SK-MEL-5 (cell line): ENCODE measurements around the gene CNTNAP2. TPM values are rescaled to one million over a fixed set of nuclear protein-coding genes. Genes with fewer than 3 reads are reported as not detected.
A peak's percentile ranks its signal among the peaks of the same experiment; 100 is the strongest.

Source experiments
- DNase-seq: peaks from one replicate; pipeline ENCODE4 v3.0.0-alpha.2; 2016; ENCODE audit warnings: low read depth, low spot score
- in situ Hi-C: cut with HindIII; loops from 2 replicates; pipeline ENCODE4 v1.10.0; 2016; ENCODE audit warnings: low sequenced_read_pairs, high pct_unique_total_duplicates, low pct_unique_long_range_greater_than_20kb
- total RNA-seq: library from RNA; depleted of rRNA; stranded (reverse); fragments of >200 nt; shearing (Covaris generic); gene quantifications from 2 replicates; pipeline ENCODE4 v1.2.3, GENCODE V29; 2014

Gene CNTNAP2
- total RNA-seq, 1 experiment from 2014 or later = not detected

DNA sequence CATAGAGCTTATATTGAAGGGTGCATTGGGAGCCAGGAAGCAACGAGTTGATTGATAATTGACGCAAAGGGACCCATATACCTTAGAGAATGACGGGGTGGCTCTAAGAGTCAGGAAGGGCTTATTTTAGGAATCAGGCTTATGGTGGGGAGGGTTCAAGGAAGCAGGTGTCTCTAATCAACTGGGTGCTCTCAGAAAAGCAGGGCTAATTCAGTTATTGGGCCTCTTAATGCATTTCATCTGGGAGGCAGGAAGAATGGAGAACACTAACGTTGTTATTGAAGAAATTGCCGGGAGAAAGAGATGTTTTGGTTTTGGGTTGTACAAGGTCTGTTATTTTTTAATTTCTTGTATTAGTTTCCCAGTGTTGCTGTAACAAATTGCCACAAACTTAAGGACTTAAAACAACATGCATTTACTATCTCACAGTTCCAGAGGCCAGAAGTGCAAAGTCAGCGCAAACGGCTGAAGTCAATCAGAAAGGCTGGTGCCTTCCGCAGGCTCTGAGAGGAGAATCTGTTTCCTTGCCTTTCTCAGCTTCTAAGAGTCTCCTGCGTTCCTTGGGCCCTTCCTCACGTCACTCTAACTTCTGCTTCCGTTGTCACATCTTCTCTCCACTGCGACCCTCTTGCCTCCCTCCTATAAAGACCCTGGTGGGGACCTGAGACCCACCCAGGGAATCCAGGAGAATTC lies 2145.5 kb downstream of the CNTNAP2 start:
- in situ Hi-C loops = no loop called here
- peak; percentile 21 for DNase-seq

DNA sequence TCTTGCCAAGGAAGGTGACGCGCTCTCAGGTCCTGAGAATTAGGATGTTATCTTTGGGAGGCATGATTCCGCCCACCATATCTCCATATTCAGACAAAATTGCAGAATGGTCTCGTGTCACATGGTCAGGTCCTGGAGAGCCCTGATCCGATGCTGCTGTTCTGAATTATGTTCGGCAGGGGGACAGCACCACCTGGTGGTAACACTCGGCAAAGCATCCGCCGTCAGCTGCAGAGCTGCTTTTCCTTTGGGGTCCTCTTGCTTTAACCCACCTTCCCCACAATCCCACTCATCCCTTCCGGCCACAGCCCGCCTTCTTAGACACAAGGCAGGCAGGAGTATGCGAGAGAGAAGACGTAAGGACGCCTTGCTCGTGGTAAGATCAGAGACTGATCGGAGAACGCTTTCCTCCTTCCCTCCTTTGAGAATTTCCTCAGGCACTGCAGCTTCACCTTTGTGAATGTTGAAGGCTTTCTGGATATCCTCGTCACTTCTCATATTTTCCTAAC lies 2146.2 kb downstream of the CNTNAP2 start:
- in situ Hi-C loops = no loop called here

DNA sequence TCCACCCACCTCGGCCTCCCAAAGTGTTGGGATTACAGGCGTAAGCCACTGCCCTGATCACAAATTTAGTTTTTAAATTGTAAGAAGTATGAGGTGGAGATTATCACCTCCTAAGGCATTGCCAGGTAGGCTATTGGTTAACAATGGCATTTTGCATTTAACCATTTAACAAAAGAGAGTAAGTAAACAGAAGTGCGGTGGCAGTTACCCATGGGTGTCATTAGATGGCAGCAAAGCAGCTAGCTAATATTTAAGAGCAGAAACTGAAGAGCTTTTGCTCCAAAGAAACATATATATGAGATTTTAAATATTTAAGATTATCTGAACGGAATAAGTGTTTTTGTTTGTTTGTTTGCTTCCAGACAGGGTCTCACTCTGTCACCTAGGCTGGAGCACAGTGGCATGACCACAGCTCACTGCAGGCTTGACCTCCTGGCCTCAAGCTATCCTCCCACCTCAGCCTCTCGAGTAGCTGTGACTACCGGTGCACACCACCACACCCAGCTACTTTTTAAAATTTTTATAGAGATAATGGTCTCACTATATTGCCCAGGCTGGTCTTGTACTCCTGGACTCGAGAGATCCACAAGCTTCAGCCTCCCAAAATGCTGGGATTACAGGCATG lies 2148.4 kb downstream of the CNTNAP2 start:
- in situ Hi-C loops = no loop called here
- DNase-seq = peak; percentile 65

More for the DNA sequence above, 2146.2 kb downstream of the CNTNAP2 start:
- DNase-seq = peak; percentile 76

DNA sequence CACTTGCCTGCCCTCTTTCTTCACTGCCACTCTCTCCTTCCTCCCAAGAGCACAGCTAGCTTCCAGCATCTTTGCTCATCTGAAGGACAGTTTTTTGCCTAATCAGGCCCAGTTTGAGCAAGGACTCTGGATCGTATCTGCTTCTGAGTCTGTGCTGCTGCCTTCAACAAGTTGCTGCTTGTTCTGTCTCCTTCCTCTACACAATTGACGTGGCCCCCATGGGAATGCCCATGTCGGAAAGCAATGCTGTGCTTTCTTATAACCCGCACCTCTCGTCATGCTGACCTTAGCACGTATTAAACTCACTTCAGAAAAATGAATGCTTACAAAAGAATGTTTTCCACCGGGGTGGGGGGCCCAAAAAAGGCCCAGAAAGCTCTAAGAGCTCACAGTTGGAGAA lies 2149.3 kb downstream of the CNTNAP2 start:
- peak; percentile 19 for DNase-seq
- in situ Hi-C loops = no loop called here

DNA sequence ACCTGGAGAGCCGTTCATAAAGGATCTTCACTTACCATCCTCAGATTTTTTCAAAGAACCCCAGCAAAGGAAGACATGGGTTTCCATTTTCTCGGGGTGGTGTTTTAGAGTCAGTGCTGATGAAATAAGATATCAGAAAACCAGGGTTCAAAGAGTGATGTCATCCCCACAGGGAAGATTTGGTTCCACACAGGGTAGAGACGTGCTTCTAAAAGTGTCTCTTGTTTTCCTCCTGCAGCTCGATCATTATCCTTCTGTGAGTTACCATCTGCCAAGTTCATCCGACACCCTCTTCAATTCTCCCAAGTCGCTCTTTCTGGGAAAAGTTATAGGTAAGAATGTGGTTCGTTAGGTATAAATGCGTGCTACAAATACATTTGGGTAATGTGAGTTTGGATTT lies 2150.2 kb downstream of the CNTNAP2 start:
- in situ Hi-C loops = no loop called here
- no peak for DNase-seq

DNA sequence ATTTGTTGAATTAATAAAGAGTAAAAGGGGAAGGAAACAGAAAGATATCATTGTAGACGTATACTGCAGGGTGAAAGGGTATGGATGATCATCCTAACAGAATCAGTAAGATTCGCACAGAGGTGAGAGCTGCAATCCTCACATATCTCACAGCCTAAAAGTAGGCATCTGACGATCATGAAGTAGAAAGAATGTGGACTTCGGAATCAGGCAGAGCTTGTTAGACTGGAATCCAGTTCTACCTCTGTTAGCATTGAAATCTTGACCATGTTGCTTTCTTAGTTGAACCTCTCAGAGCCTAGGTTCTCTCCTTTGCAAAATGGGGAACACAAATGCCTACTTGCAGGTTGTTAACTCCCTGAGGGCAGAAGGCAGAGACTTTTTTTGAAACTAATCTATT lies 2154.0 kb downstream of the CNTNAP2 start:
- DNase-seq = no peak
- in situ Hi-C loops = no loop called here

DNA sequence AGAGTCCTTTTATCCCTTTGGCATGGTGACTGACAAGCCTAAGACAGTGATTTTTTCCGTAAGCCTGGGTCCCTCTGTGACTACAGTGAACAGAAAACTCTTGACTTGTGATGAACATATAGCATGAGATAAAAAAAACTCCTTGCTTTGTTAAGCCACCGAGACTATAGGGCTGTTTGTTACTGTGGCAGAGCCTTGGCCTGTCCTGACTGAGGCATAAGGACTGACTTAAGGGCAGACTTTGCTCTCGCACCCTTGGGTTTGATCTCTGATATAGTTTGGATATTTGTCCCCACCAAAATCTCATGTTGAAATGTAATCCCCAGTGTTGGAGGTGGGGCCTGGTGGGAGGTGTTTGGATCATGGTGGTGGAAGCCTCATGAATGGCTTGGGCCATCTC lies 2157.5 kb downstream of the CNTNAP2 start:
- in situ Hi-C loops = no loop called here

DNA sequence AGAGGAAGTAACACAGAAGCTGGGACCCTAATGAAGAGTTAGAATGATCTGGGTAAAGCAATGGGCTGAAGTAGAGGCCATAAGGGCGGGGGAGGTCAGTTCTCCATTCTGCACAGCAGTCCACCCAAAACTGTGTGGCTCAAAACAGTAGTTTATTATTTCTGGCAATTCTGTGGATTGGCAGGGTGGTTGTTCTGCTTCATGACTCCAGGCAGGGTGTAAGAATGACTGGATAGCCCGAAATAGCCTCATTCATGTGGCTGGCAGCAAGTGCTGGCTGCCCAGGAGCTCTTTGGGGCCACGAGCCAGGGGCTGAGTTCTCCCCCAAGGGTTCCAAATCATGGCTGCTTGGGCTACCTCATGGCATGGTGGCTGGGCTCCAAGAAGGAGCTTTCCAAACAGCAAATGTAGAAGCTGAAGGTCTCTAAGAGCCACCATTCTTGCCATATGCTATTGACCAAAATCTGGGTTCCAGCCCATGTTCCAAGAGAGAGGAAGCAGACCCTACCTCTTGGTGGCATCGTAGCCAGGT lies 2158.8 kb downstream of the CNTNAP2 start:
- no peak for DNase-seq
- in situ Hi-C loops = no loop called here

More for the DNA sequence above, 2157.5 kb downstream of the CNTNAP2 start:
- no peak for DNase-seq

DNA sequence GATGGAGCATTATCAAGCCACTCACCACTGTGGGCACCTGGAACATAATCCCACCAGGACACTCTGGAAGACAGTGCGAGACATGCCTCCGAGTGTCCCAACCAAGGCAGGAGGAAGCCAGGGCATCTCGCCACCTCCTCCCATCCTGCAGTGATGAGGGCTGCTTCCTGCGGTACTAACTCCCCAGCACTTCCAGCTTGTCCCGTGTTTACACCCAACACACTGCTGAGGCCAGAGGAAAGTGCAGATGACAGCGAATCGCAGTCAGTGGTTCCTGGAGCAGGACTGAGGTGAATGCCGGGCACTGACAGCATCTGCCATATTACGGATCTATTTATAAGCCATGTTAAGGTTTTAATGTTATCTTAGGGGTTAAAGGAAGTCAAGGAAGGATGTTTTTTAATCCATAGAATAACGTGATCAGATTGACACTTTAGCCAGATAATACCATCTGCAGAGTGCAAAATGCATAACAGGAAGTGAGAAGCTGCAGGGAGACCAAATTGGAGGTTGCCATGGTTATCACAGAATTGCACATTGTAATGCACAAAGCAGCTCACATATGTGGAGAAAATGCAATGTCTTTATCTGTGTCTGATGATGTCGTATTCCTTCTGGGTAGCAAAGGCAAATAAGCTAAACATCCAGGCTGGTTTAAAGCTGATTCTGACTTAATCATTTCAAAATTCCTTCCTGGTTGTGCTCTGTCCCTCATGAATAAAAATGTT lies 2159.9 kb downstream of the CNTNAP2 start:
- DNase-seq = no peak
- in situ Hi-C loops = no loop called here

DNA sequence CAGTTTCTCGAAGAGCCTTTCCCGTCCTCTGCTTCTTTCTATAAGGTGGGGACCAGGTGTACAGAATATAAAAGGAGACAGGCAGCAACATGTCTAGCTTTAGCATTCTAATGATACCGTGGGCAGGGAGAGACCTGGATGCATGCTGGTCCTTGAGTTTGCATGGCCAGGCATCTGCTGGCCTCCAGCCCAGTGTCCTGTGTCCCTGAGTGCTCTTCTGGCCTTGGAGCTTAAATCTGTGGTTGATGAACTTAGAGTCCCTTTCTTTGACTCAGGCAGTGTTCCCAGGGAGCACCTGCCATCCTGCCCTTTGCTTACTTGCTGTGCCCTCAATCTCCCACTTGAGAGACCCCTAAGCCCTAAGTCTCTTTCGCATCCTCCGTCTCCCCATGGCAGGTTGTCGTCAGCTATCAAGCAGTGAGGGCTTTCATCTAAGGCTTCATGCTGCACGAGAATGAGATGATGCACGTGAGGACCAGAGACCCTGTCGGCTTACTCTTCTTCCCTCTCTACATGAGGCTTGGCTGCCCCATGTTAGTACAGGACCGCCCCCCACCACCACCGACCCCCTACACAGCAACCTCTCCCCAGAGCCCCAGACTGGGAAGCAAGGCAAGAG lies 2160.6 kb downstream of the CNTNAP2 start:
- in situ Hi-C loops = no loop called here
- DNase-seq = no peak

DNA sequence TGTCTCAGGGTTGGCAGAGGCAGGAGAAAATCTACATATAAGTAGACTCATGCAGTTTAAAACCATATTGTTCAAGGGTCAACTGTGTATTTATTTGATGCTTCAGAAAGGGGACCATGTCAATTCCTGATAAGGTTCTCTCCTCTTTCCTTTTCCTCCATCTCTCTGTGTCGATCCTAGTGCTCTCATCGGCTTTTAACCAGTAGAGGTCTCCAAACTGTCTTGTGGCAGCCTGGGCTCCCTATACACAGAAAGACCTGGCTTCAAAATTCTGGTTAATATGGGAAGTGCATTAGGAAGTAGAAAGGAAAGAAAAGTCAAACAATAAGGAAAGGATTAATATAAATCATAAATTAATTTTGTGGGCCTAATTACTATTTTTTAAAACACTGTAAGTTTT lies 2169.5 kb downstream of the CNTNAP2 start:
- in situ Hi-C loops = no loop called here
- peak; percentile 79 for DNase-seq

DNA sequence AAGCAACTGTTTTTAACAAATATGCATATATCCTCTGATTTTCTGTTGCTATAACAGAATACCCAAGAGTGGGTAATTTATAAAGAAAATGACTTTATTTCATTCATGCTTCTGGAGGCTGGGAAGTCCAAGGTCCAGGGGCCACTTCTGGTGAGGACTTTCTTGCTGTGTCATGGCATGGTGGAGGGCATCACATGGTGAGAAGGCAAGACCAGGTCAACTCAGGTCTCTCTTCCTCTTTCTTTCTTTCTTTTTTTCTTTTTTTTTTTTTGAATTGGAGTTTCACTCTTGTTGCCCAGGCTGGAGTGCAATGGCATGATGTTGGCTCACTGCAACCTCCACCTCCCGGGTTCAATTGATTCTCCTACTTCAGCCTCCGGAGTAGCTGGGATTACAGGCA lies 2170.9 kb downstream of the CNTNAP2 start:
- in situ Hi-C loops = no loop called here
- no peak for DNase-seq

DNA sequence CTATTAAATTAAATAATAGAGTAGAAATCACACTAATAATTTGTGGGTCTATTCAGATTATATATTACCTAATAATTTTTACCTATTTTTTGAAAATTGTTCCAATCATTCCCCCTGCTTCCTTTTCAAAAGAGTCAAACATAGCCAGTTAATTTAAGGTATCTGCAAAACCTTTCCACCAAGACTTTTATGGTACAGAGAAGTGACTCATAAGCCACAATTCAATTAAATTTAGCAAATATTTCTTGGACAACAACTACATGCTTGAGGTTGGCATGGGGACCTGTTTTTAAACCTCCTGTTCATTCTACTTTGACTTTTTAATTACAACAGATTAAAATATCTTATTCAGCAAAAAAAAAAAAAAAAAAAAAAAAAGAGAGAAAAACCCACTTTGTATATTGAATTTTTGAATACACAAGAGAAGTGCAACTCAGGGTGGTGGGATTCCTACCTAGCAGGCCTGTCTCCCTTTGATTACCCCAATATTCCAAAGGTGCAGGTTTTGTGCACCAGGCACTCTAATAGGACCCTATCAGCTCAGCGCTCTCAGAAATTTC lies 2172.1 kb downstream of the CNTNAP2 start:
- in situ Hi-C loops = no loop called here
- no peak for DNase-seq

DNA sequence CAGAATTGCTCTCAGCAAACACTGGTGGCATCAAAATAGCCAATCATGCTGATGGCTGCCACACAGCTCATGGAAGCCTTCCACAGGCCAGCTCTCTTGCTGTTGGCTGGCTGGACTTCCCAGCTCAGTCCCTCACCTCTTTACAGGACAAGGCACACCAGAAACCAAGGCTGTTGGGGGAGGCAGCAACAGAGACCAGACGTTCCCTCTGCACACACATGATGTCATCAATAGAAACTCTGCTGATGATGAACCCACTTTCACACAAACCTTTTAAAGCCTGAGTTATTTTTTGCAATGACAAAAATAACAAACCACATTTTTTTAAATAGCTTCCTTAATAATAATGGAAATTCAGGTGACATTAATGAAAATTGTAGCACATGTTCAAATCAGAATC lies 2173.0 kb downstream of the CNTNAP2 start:
- in situ Hi-C loops = no loop called here
- no peak for DNase-seq

DNA sequence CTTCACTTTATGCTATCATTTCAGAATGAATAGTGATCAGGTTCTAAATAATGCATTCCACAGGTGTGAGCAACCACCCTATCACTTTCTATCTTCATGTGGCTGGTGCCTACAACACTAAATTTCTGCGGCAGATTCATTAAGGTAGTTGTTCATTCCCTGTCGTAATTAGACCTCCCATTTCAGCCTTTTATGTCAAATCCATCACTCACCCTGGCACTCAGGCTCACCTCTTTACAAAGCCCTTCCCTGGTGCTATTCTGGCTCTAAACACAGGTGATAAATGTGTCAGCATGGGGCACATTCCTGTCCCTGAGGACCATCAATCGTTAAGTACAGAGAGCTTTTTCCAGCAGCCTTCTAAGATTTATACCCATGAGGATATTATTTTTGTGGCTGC lies 2173.9 kb downstream of the CNTNAP2 start:
- in situ Hi-C loops = no loop called here
- no peak for DNase-seq

DNA sequence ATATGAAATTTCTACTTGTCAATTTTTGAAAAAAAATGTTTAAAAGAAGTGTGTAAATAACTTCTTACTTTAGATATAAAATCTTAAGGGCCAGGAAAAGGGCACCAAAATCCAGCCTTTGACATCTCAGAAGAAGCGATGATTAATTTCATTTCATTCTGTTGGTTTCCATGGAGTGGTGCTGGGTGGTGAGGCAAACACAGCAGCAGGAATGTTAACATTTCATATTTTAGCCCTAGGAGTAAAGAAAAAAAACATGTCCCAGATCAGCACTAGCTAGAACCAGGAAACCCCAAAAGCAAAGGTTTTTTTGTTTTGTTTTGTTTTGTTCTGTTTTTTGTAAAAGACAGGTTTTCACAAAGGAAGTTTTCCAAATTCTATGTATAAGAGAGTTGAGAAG lies 2175.2 kb downstream of the CNTNAP2 start:
- in situ Hi-C loops = no loop called here
- DNase-seq = no peak

DNA sequence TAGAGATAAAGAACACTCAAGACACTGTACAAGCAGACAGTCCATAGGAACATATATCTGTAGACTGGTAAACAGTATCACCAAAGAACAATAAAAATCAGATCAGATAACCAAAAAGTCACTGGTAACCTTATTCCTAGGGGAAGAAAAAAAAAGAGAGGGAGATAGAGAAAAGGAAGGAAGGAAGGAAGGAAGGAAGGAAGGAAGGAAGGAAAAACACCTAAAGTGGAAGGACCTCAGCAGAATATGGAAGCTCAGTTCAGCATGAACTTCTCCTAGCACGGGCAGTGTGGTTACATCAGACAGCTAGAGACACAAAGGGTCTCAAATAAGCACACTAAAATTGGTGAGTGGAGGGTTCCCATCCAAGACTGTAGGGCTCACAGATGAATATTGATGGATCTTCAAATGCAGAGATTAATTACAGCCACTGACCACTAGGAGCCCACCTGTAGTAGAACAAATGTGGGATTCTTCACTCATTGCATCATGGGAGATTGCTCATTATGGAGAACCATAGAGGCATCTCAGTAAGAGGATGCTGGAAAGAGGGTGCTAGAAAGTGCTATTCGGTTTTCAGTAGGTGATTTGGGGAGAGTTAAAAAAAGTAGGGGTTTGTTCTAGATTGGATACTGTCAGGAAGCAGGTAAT lies 2180.5 kb downstream of the CNTNAP2 start:
- in situ Hi-C loops = no loop called here
- DNase-seq = peak; percentile 44
